ENCODE measurements around the gene DUSP10. TPM values are rescaled to one million over a fixed set of nuclear protein-coding genes. Genes with fewer than 3 reads are reported as not detected.

The DUSP10 gene
- polyA plus RNA-seq, 3 donors: 10.4 to 41.1 (median 12.7) TPM

DNA sequence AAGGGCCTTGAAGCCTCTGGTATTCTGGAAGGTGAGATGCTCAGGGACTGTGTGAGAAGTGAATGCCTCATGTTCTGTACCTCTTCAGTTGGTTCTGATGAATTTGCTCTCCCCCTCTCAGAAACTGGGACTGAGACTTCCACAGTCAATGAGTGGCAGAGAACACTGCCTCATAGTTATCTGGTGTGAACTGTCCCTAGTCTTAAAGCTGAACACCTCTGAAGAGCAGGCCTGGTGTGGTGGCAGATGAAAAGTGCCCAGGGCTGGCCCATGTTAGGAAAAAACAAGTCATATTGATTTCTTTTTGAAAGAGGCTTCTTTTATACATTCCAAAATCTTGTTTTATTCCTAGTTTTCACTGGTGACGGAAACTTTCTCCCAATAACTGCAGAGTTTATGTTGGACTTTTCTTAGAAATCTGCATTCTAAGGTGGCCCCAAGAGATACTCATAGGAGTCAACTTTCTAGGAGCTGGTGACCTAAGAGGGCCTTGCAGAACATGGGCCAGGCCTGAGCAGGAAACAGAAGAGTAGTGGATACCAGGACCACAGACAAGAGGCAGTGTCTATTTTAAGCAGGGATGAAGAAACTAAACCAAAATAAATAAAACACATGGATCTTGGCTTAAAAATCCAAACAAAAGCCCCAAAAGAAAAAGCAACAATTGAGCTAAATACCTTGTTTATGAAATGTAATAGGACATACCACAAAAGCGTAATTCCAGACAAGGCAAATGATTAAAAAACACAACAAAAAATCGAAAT, 19.5 kb downstream of the DUSP10 start:
- WGBS (ENCODE audit: insufficient coverage): 86% methylated on average over 1 of the region's 3 CpGs
- H3K79me2 ChIP-seq (ENCODE audit: insufficient read depth, low read length): peaks cover 85% of the 10 kb centered on the region
- H3K27ac Mint-ChIP-seq: peak overlapping the region; percentile 66 to 86 (median 75)
- no peak overlapping the region for H2AFZ ChIP-seq (ENCODE audit: insufficient read depth, low read depth, low read length, poor library complexity, severe bottlenecking)
- H3K4me3 ChIP-seq (replicated peaks in 1 of 3; ENCODE audit: low read depth in 2 of 3, low read length in 3 of 3): no peak overlapping the region
- H3K9me3 ChIP-seq (replicated peaks in 1 of 2; ENCODE audit: control insufficient read depth in 1 of 2, insufficient read depth in 1 of 2, low read length in 2 of 2): peaks cover 0 to 10% of the 10 kb centered on the region in 2 donors
- H3K27ac ChIP-seq (ENCODE audit: low read depth in 1 of 2, low read length in 2 of 2): peak overlapping the region in 1 of 2 donors; percentile 90
- H3K9me3 Mint-ChIP-seq: peaks cover 0 to 9% (median 6%) of the 10 kb centered on the region in 7 donors
- no peak for DNase-seq
- no peak overlapping the region for H3K4me3 Mint-ChIP-seq
- peaks cover 6% of the 10 kb centered on the region for H4K20me1 ChIP-seq (ENCODE audit: insufficient read depth, low read length)
- H3K27me3 ChIP-seq (ENCODE audit: control insufficient read depth in 2 of 2, insufficient read depth in 2 of 2, low read length in 2 of 2): no peaks in the 10 kb centered on the region
- H3K36me3 ChIP-seq (replicated peaks in 1 of 2; ENCODE audit: control insufficient read depth in 1 of 2, insufficient read depth in 2 of 2, low read length in 2 of 2): peaks cover 0 to 15% of the 10 kb centered on the region in 2 donors
- no peak overlapping the region for H3K9ac ChIP-seq (ENCODE audit: insufficient read depth, low read length, poor library complexity, severe bottlenecking)
- no peaks in the 10 kb centered on the region for H3K27me3 Mint-ChIP-seq (ENCODE audit: low read depth in 3 of 3)
- TF ChIP-seq, protein P1, sequence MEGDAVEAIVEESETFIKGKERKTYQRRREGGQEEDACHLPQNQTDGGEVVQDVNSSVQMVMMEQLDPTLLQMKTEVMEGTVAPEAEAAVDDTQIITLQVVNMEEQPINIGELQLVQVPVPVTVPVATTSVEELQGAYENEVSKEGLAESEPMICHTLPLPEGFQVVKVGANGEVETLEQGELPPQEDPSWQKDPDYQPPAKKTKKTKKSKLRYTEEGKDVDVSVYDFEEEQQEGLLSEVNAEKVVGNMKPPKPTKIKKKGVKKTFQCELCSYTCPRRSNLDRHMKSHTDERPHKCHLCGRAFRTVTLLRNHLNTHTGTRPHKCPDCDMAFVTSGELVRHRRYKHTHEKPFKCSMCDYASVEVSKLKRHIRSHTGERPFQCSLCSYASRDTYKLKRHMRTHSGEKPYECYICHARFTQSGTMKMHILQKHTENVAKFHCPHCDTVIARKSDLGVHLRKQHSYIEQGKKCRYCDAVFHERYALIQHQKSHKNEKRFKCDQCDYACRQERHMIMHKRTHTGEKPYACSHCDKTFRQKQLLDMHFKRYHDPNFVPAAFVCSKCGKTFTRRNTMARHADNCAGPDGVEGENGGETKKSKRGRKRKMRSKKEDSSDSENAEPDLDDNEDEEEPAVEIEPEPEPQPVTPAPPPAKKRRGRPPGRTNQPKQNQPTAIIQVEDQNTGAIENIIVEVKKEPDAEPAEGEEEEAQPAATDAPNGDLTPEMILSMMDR (IDR thresholded peaks at IDR 0.05): no peak
- intact Hi-C loops (cut with micrococcal nuclease): no loop called here
- peaks cover 61 to 89% of the 10 kb centered on the region in 2 donors for H3K4me1 ChIP-seq (ENCODE audit: control insufficient read depth in 1 of 2, insufficient read depth in 2 of 2, low read length in 2 of 2)
- H3K36me3 Mint-ChIP-seq: peaks cover 22 to 33% of the 10 kb centered on the region in 2 donors
- no peak overlapping the region for H3K4me2 ChIP-seq (replicated peaks; ENCODE audit: extremely low read depth, low read length, poor library complexity, severe bottlenecking)
- peaks cover 82% of the 10 kb centered on the region for H3K4me1 Mint-ChIP-seq

DNA sequence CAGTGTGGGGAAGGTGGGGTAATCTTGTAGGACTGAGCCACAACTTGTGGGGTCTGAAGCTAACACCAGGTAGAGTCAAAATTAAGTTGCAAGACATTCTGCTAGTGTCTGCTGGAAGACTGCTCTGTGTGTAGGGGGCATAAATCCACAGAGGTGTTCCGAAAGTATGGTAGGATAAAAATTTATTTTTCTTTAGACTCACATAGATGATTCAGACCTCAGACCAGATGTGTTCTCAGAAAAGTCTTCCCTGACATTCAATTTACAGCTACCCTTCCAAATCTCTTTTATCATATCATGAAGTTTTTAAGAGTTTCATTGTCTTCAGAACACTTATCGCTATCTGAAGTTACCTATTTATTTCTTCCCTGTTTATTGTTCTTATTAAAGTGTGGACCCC, 21.3 kb downstream of the DUSP10 start:
- TF ChIP-seq, protein P1 (IDR thresholded peaks at IDR 0.05): no peak
- Histone ChIP-seq H4K20me1 (ENCODE audit: insufficient read depth, low read length) (peaks cover 6% of the 10 kb centered on the region), H2AFZ (ENCODE audit: insufficient read depth, low read depth, low read length, poor library complexity, severe bottlenecking) (no peak overlapping the region), H3K36me3 (replicated peaks in 1 of 2; ENCODE audit: control insufficient read depth in 1 of 2, insufficient read depth in 2 of 2, low read length in 2 of 2) (peaks cover 0 to 15% of the 10 kb centered on the region in 2 donors), H3K4me2 (replicated peaks; ENCODE audit: extremely low read depth, low read length, poor library complexity, severe bottlenecking) (no peak overlapping the region), H3K27me3 (ENCODE audit: control insufficient read depth in 2 of 2, insufficient read depth in 2 of 2, low read length in 2 of 2) (no peaks in the 10 kb centered on the region), H3K27ac (ENCODE audit: low read depth in 1 of 2, low read length in 2 of 2) (peak overlapping the region in 1 of 2 donors; percentile 90), H3K79me2 (ENCODE audit: insufficient read depth, low read length) (peaks cover 91% of the 10 kb centered on the region), H3K4me1 (ENCODE audit: control insufficient read depth in 1 of 2, insufficient read depth in 2 of 2, low read length in 2 of 2) (peaks cover 61 to 90% of the 10 kb centered on the region in 2 donors), H3K9ac (ENCODE audit: insufficient read depth, low read length, poor library complexity, severe bottlenecking) (no peak overlapping the region), H3K4me3 (replicated peaks in 1 of 3; ENCODE audit: low read depth in 2 of 3, low read length in 3 of 3) (no peak overlapping the region), H3K9me3 (replicated peaks in 1 of 2; ENCODE audit: control insufficient read depth in 1 of 2, insufficient read depth in 1 of 2, low read length in 2 of 2) (peaks cover 0 to 10% of the 10 kb centered on the region in 2 donors)
- no peak overlapping the region for H3K4me3 Mint-ChIP-seq
- H3K27me3 Mint-ChIP-seq (ENCODE audit: low read depth in 3 of 3): no peaks in the 10 kb centered on the region
- H3K4me1 Mint-ChIP-seq: peaks cover 83% of the 10 kb centered on the region
- no CpG with 5 or more reads among the region's 2 CpGs for WGBS (ENCODE audit: insufficient coverage)
- H3K36me3 Mint-ChIP-seq: peaks cover 25 to 42% of the 10 kb centered on the region in 2 donors
- H3K9me3 Mint-ChIP-seq: peaks cover 0 to 9% (median 6%) of the 10 kb centered on the region in 7 donors
- DNase-seq: no peak
- intact Hi-C loops (cut with micrococcal nuclease): no loop called here
- H3K27ac Mint-ChIP-seq: no peak overlapping the region
